GM18907 (cell line): Measurements from ENCODE around the gene DNAH8.
"Not testable (repeated sequence)": the region's sequence is repeated elsewhere in the genome, so short reads cannot be mapped to it uniquely, and the experiment has no call there.

Source experiments
- ATAC-seq: cut with Tn5 transposase; IDR thresholded peaks from one replicate; pipeline ENCODE4 v1.9.1; 2021; ENCODE audit warnings: mild to moderate bottlenecking, moderate library complexity; ENCODE audit not compliant: unreplicated experiment

Gene DNAH8

DNA sequence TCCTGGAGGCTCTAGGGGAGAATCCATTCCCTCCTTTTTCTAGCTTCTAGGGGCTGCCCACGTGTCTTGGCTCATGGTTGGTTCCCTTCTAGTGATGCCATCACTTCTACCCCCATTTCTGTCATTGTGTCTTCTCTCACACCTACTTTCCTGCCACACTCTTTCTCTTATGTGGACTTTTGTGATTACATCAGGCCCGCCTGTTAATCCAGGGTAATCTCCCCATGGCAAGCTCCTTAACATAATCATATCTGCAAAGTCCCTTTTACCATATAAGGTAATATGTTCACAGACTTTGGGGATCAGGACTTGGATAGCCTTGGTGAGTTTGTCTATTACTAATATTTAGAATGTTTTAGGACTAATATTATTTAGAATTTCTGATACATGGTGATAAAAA is 111.9 kb downstream of the DNAH8 start:
- no peak for ATAC-seq

GRCh38 chr6:38831865-38832264 is 116.8 kb downstream of the DNAH8 start:
- no peak for ATAC-seq

DNA sequence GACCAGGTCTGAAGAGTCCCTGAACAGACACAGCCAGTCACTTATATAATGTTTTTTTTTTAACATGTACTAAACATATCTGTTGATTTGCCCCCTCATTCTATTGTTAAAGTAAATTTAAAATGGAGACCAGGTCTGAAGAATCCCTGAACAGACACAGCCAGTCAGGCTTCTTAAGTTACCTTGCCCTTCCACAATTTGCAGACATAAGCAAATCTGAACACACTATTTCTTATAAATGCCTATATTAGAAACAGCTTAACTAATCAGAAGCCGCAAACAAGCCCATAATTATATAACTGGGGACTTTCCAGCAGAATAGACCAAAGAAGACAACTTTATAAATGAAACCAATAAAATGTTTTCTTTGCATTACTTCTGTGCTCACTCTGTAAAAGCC is 118.2 kb downstream of the DNAH8 start:
- ATAC-seq = no peak

- no peak for ATAC-seq
These were observed 121.5 kb downstream of the DNAH8 start for GRCh38 chr6:38836585-38836984.

DNA sequence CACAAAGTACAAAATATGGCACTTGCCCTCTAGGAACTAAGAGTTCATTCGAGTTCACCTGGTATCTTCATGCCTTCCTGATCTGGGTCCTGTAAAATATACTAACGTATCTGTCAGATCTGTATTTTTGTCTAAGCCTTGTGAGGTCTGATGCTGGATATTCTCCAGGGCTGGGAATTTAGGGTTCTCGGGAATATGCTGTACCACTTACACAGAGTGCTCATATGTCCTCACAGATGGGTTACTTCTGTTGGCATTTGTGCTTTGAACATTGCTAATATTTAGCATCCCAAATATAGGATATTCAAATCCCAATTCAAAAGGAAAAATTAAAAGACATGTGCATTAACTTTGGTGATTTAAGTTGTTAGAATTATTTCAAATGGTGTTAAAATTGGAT is 122.0 kb downstream of the DNAH8 start:
- ATAC-seq = no peak

GRCh38 chr6:38843798-38844197 is 128.7 kb downstream of the DNAH8 start:
- ATAC-seq = no peak

DNA sequence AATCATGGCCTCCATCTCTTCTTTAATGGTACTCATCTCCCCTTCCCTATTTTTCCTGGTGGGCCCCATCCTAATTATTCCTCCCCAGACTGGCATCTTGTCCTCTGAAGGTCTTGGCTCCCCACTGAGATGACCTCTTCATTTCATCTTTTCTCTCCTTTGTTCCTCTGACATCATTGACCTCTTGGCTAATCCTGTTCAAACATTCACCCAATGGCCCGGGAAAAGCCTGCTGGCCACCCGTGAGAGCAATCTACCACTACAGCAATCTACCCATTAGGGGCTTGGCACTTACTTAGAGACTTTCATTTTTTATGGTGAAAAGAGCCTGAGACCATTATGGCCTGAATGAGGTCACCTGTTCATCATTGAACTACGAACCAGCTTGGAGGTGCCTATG is 130.8 kb downstream of the DNAH8 start:
- ATAC-seq = no peak

- no peak for ATAC-seq
These were observed 131.2 kb downstream of the DNAH8 start for GRCh38 chr6:38846361-38846760.

DNA sequence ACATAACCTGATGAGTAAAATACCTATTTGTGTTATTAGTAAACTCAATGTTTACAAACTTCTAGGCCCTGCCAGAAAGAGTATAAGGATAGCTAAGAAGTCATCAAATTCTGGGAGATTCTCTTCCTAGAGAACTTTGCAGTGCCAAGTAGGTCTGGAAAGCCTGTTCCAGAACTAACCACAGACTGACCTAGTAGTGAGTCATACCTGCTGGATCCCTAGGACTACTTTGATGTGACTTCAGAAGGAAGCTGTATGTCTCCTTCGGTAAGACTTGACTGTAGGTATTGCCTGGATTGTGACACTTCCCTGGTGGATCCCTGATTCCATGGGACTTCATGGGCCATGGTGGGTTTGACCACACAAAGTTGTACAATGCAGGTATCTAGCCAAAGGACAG is 131.7 kb downstream of the DNAH8 start:
- ATAC-seq = no peak

DNA sequence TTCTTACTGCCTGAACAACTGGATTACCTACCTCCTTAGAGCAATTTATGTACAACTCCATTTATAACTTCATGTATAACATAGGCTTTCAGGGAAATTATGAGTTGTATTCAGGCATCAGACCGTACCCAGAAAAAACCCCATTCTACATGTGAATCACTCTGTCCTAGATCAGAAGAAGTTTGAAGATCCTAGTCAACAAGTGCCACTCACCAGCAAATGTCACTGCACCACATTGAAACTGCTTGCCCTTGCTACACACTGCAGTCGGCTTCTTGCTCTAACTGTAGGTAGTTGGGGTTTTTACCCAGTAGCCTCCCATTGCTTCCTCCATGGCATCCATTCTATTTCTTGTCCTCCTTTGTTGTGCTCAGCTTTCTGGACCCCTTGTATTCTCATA is 132.4 kb downstream of the DNAH8 start:
- no peak for ATAC-seq

GRCh38 chr6:38848760-38849159 is 133.6 kb downstream of the DNAH8 start:
- ATAC-seq = no peak

DNA sequence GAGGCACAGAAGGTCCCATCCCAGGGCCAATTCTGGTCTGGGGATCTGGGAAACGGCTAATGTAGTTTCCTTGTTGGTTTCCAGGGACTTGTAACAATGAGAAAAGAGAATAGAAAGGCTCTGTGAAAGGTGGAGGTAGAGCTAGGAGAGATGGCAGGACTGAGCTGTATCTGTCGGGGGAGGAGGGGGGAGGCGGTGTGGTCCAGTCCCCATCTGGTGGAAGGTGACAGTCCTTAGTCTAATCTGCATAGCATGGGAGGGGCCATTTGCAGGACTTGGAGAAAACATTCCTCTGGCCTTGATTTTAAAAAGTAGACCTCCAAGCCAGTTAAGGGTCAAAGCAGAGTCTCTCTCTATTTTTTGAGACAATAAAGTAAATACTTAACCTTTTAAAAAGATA is 137.1 kb downstream of the DNAH8 start:
- ATAC-seq = no peak

DNA sequence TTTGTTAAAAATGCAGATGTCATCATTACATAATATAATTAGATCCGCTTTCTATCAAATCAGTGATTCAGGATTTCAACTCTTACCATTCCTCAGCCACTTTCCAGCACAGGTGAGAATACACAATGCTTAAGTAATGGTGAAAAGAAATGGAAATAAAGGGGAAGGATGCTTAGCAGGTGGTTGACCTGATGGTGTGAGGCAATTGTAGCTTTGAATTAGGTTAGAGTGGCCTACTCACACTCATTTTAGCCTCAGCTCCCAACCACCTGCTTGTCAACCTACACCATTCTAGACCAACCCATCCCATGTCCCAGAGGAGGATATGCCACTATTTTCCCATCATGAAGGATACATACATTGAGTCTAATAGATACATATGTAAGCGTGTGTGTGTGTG is 138.1 kb downstream of the DNAH8 start:
- no peak for ATAC-seq

GRCh38 chr6:38856492-38856891 is 141.4 kb downstream of the DNAH8 start:
- no peak for ATAC-seq

DNA sequence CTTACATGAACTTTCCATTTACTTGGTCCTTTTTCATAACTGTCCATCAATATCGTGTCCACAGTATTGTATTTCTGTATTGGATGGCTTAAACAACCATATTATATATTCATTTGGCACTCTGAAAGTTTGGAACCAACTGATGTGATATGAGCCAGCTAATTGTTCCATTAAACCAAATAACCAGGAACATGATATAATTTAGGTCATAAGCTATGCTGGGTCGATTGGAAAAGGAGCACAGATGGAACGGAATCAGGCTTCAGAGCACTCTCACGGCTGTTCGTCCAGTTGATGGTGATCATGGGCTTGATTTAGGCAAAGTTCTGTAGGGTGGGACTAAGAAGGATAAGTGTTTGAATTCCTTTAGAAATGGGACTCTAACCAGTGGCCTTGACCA is 142.7 kb downstream of the DNAH8 start:
- no peak for ATAC-seq

- no peak for ATAC-seq
These were observed 144.9 kb downstream of the DNAH8 start for GRCh38 chr6:38860041-38860440.

GRCh38 chr6:38861926-38862401 is 146.9 kb downstream of the DNAH8 start:
- ATAC-seq = no peak

GRCh38 chr6:38865521-38866174 is 150.5 kb downstream of the DNAH8 start:
- no peak for ATAC-seq

- ATAC-seq = no peak
These were observed 152.6 kb downstream of the DNAH8 start for GRCh38 chr6:38867726-38868125.

DNA sequence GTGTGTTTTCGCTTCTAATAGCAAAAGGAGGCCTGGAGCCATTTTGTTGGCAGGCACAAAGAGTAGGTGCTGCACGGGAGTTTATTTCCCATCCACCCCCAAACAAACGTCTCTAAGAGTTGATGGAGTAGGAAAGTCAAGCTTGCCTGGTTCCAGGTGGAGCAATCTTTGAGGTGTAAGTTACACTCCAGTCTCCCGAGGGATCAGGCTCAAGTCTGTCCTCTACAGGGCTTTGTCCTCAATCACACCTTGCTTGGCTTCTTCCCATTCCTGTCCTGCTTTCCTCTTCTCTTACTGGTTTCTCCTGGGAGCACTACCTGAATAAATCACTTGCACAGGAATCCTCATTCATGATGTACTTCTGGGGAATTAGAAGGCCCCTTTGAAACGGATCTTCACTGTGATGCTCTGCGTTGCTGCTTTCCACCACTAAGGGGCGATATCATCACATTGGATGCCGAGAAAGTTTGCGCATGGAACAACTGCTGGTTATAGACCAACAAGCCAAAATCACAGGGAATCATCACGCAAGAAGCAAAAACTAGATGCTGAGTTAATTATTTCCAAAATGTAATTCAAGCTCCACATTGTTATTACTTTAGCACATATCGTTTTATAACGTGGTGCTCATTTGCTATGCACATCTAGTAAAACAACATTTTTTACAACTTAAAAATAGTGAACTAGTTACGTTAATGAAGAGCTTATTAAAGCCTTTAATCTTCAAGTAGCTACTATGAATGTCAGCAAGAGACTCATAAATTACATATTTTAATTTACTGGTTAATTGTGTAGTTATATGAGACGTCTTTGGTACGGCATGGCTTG is 156.8 kb downstream of the DNAH8 start:
- no peak for ATAC-seq

- no peak for ATAC-seq
These were observed 157.9 kb downstream of the DNAH8 start for GRCh38 chr6:38873001-38873400.

GRCh38 chr6:38873816-38874215 is 158.7 kb downstream of the DNAH8 start:
- ATAC-seq = not testable (repeated sequence)
